GM12891 (cell line): ENCODE data around the gene LIN9.

Source experiments
- POLR2A ChIP-seq: IDR thresholded peaks from 2 replicates; pipeline ENCODE4 v1.6.1; 2011; ENCODE audit warnings: low read depth, low read length, control low read depth
- POLR2AphosphoS5 ChIP-seq: IDR thresholded peaks from 2 replicates; pipeline ENCODE4 v1.6.1; 2011; ENCODE audit warnings: low read depth, low read length, control low read depth
- SPI1 ChIP-seq: IDR thresholded peaks from 2 replicates; pipeline ENCODE4 v1.6.1; 2011; ENCODE audit warnings: low read depth, low read length, control low read depth
- TAF1 ChIP-seq: IDR thresholded peaks from 2 replicates; pipeline ENCODE4 v1.6.1; 2011; ENCODE audit warnings: low read depth, low read length, control low read depth

- TF ChIP-seq POLR2A, result no peak
- TF ChIP-seq SPI1, result no peak
- no peak for TF ChIP-seq POLR2AphosphoS5
- no peak for TF ChIP-seq TAF1
These were observed 12.0 kb upstream of the LIN9 start for GRCh38 chr1:226320930-226321329.
